Liver (tissue), 9 donors: ENCODE data around the gene BLTP3A. TPM values are rescaled to one million over a fixed set of nuclear protein-coding genes. Genes with fewer than 3 reads are reported as not detected.

ENCODE experiments used
- DNase-seq: peaks from one replicate; pipeline ENCODE4 v3.0.0-alpha.2; 2017; ENCODE audit warnings: low spot score
- H3K27ac ChIP-seq, 2 donors: one replicate each; pipeline ENCODE4 v1.7.0; 2013; ENCODE audit warnings: inconsistent platforms in 2 of 2, low read length in 2 of 2, control low read depth in 1 of 2, low read depth in 1 of 2, mild to moderate bottlenecking in 1 of 2
- H3K27me3 ChIP-seq, 4 donors: one replicate each; pipeline versions ENCODE4 v1.6.1 to v1.7.0; 2013; ENCODE audit warnings: low read length in 3 of 4, inconsistent platforms in 1 of 4, mild to moderate bottlenecking in 1 of 4, moderate library complexity in 1 of 4; ENCODE audit not compliant: control insufficient read depth in 4 of 4, insufficient read depth in 4 of 4
- H3K36me3 ChIP-seq, 4 donors: one replicate each; pipeline versions ENCODE4 v1.6.1 to v1.7.0; 2013; ENCODE audit warnings: low read length in 3 of 4, mild to moderate bottlenecking in 3 of 4, low read depth in 1 of 4, moderate library complexity in 1 of 4; ENCODE audit not compliant: control insufficient read depth in 4 of 4, insufficient read depth in 3 of 4
- H3K4me1 ChIP-seq, 4 donors: one replicate each; pipeline versions ENCODE4 v1.6.1 to v1.7.0; 2013; ENCODE audit warnings: low read length in 3 of 4, mild to moderate bottlenecking in 3 of 4, moderate library complexity in 1 of 4; ENCODE audit not compliant: control insufficient read depth in 4 of 4, insufficient read depth in 4 of 4
- H3K4me3 ChIP-seq, 3 donors: one replicate each; pipeline versions ENCODE4 v1.6.1 to v1.7.0; 2013; ENCODE audit warnings: low read length in 3 of 3, control low read depth in 1 of 3, low read depth in 1 of 3, mild to moderate bottlenecking in 1 of 3
- H3K9ac ChIP-seq, 2 donors: one replicate each; pipeline ENCODE4 v1.7.0; 2013; ENCODE audit warnings: low read length in 2 of 2, mild to moderate bottlenecking in 2 of 2, moderate library complexity in 2 of 2, control low read depth in 1 of 2, low read depth in 1 of 2
- H3K9me3 ChIP-seq, 4 donors: one replicate each; pipeline versions ENCODE4 v1.6.1 to v1.7.0; 2013; ENCODE audit warnings: low read length in 3 of 4; ENCODE audit not compliant: control insufficient read depth in 4 of 4
- ATF3 ChIP-seq: IDR thresholded peaks from 2 replicates; pipeline ENCODE4 v1.6.1; 2016; ENCODE audit warnings: antibody characterized with exemption
- EGR1 ChIP-seq, 2 donors: IDR thresholded peaks; 2 replicates each; pipeline ENCODE4 v1.6.1; 2016 to 2018; ENCODE audit warnings: antibody characterized with exemption in 2 of 2, low read depth in 2 of 2
- FOXA1 ChIP-seq: IDR thresholded peaks from 2 replicates; pipeline ENCODE4 v1.6.1; 2016; ENCODE audit warnings: antibody characterized with exemption
- FOXA2 ChIP-seq: IDR thresholded peaks from 2 replicates; pipeline ENCODE4 v1.6.1; 2016; ENCODE audit warnings: antibody characterized with exemption
- GABPA ChIP-seq, 2 donors: IDR thresholded peaks in 1 of 2; conservative IDR thresholded peaks in 1 of 2; 2 replicates each; pipeline ENCODE4 v1.6.1; 2016; ENCODE audit warnings: antibody characterized with exemption in 2 of 2, mild to moderate bottlenecking in 1 of 2, moderate library complexity in 1 of 2
- HNF4A ChIP-seq, 2 donors: conservative IDR thresholded peaks; 2 replicates each; pipeline ENCODE4 v1.6.1; 2016; ENCODE audit warnings: antibody characterized with exemption in 2 of 2, mild to moderate bottlenecking in 2 of 2
- HNF4G ChIP-seq: IDR thresholded peaks from 2 replicates; pipeline ENCODE4 v1.6.1; 2016; ENCODE audit warnings: antibody characterized with exemption
- JUND ChIP-seq, 2 donors: IDR thresholded peaks; 2 replicates each; pipeline ENCODE4 v1.6.1; 2016; ENCODE audit warnings: antibody characterized with exemption in 2 of 2
- MAX ChIP-seq: IDR thresholded peaks from 2 replicates; pipeline ENCODE4 v1.6.1; 2016; ENCODE audit warnings: antibody characterized with exemption
- NR2F2 ChIP-seq: IDR thresholded peaks from 2 replicates; pipeline ENCODE4 v1.6.1; 2016; ENCODE audit warnings: antibody characterized with exemption
- RAD21 ChIP-seq, 2 donors: IDR thresholded peaks; 2 replicates each; pipeline ENCODE4 v1.6.1; 2016; ENCODE audit warnings: antibody characterized with exemption in 2 of 2, mild to moderate bottlenecking in 2 of 2
- RXRA ChIP-seq, 2 donors: IDR thresholded peaks; 2 replicates each; pipeline ENCODE4 v1.6.1; 2017 to 2018; ENCODE audit warnings: antibody characterized with exemption in 2 of 2, mild to moderate bottlenecking in 1 of 2
- SP1 ChIP-seq: IDR thresholded peaks from 2 replicates; pipeline ENCODE4 v1.6.1; 2018; ENCODE audit warnings: antibody characterized with exemption, mild to moderate bottlenecking
- TAF1 ChIP-seq: conservative IDR thresholded peaks from 2 replicates; pipeline ENCODE4 v1.6.1; 2016; ENCODE audit warnings: antibody characterized with exemption, mild to moderate bottlenecking
- YY1 ChIP-seq: IDR thresholded peaks from 2 replicates; pipeline ENCODE4 v1.6.1; 2016; ENCODE audit warnings: antibody characterized with exemption, mild to moderate bottlenecking
- WGBS: extraction: QIAGEN DNeasy Blood & Tissue Kit; methylation state at CpG from one replicate; pipeline ENCODE4 v1.1.7; 2013; 5-methylcytosine and 5-hydroxymethylcytosine counted together
- polyA plus RNA-seq, 2 donors: library from polyadenylated mRNA; stranded (reverse) in 1 of 2; unstranded in 1 of 2; fragments of 200-250 nt in 1 of 2; fragments of >200 nt in 1 of 2; fragmentation: Nextera tagmentation in 1 of 2; extraction: Ambion mirVana in 1 of 2; gene quantifications; one replicate each; pipeline versions ENCODE4 v1.2.1 to v1.2.3, GENCODE V29; 2013 to 2015
- total RNA-seq, 2 donors: library from RNA; depleted of rRNA; stranded (reverse); fragments of >200 nt; gene quantifications; one replicate each; pipeline ENCODE4 v1.2.3, GENCODE V29; 2014
- TF ChIP-seq, protein P1 (sequence below): IDR thresholded peaks from 2 replicates; pipeline ENCODE4 v1.6.1; 2016; ENCODE audit warnings: antibody characterized with exemption, mild to moderate bottlenecking
- TF ChIP-seq, protein P2 (sequence below): IDR thresholded peaks from 2 replicates; pipeline ENCODE4 v1.6.1; 2016; ENCODE audit warnings: antibody characterized with exemption
- TF ChIP-seq, protein P3 (sequence below): fragments of 150-350 bp; IDR thresholded peaks from 2 replicates; pipeline ENCODE4 v1.5.1; 2017; ENCODE audit warnings: improper control_type of control experiment, low read depth, low read length; ENCODE audit not compliant: missing input control
- donor health status: healthy.
- donor health status: healthy.
- donor health status: healthy.
- donor health status: healthy.
- donor health status: healthy.

The BLTP3A gene
- total and polyA plus RNA-seq, 4 donors = 2.5 to 14.6 (median 7.0) TPM

GRCh38 chr6:34768148-34768547 lies 23.7 kb upstream of the BLTP3A start:
- no peak overlapping the region for H3K9ac ChIP-seq
- no peaks in the 10 kb centered on the region for H3K4me1 ChIP-seq
- no peaks in the 10 kb centered on the region for H3K9me3 ChIP-seq
- TF ChIP-seq RAD21 (IDR thresholded peaks at IDR 0.05) (no peak), TAF1 (no peak), NR2F2 (no peak), ATF3 (no peak), FOXA1 (no peak), RXRA (IDR thresholded peaks at IDR 0.05) (no peak), SP1 (no peak), MAX (no peak), HNF4G (no peak)
- TF ChIP-seq, protein P1, sequence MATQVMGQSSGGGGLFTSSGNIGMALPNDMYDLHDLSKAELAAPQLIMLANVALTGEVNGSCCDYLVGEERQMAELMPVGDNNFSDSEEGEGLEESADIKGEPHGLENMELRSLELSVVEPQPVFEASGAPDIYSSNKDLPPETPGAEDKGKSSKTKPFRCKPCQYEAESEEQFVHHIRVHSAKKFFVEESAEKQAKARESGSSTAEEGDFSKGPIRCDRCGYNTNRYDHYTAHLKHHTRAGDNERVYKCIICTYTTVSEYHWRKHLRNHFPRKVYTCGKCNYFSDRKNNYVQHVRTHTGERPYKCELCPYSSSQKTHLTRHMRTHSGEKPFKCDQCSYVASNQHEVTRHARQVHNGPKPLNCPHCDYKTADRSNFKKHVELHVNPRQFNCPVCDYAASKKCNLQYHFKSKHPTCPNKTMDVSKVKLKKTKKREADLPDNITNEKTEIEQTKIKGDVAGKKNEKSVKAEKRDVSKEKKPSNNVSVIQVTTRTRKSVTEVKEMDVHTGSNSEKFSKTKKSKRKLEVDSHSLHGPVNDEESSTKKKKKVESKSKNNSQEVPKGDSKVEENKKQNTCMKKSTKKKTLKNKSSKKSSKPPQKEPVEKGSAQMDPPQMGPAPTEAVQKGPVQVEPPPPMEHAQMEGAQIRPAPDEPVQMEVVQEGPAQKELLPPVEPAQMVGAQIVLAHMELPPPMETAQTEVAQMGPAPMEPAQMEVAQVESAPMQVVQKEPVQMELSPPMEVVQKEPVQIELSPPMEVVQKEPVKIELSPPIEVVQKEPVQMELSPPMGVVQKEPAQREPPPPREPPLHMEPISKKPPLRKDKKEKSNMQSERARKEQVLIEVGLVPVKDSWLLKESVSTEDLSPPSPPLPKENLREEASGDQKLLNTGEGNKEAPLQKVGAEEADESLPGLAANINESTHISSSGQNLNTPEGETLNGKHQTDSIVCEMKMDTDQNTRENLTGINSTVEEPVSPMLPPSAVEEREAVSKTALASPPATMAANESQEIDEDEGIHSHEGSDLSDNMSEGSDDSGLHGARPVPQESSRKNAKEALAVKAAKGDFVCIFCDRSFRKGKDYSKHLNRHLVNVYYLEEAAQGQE = no peak
- TF ChIP-seq, protein P2, sequence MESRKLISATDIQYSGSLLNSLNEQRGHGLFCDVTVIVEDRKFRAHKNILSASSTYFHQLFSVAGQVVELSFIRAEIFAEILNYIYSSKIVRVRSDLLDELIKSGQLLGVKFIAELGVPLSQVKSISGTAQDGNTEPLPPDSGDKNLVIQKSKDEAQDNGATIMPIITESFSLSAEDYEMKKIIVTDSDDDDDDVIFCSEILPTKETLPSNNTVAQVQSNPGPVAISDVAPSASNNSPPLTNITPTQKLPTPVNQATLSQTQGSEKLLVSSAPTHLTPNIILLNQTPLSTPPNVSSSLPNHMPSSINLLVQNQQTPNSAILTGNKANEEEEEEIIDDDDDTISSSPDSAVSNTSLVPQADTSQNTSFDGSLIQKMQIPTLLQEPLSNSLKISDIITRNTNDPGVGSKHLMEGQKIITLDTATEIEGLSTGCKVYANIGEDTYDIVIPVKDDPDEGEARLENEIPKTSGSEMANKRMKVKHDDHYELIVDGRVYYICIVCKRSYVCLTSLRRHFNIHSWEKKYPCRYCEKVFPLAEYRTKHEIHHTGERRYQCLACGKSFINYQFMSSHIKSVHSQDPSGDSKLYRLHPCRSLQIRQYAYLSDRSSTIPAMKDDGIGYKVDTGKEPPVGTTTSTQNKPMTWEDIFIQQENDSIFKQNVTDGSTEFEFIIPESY = no peak
- TF ChIP-seq, protein P3, sequence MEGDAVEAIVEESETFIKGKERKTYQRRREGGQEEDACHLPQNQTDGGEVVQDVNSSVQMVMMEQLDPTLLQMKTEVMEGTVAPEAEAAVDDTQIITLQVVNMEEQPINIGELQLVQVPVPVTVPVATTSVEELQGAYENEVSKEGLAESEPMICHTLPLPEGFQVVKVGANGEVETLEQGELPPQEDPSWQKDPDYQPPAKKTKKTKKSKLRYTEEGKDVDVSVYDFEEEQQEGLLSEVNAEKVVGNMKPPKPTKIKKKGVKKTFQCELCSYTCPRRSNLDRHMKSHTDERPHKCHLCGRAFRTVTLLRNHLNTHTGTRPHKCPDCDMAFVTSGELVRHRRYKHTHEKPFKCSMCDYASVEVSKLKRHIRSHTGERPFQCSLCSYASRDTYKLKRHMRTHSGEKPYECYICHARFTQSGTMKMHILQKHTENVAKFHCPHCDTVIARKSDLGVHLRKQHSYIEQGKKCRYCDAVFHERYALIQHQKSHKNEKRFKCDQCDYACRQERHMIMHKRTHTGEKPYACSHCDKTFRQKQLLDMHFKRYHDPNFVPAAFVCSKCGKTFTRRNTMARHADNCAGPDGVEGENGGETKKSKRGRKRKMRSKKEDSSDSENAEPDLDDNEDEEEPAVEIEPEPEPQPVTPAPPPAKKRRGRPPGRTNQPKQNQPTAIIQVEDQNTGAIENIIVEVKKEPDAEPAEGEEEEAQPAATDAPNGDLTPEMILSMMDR = no peak
- 98% methylated on average over 1 of the region's 1 CpG for WGBS
- no peaks in the 10 kb centered on the region for H3K27me3 ChIP-seq
- H3K36me3 ChIP-seq = peaks cover 20 to 61% (median 42%) of the 10 kb centered on the region in 4 donors
- DNase-seq = no peak
- no peak overlapping the region for H3K4me3 ChIP-seq
- H3K27ac ChIP-seq = no peak overlapping the region

DNA sequence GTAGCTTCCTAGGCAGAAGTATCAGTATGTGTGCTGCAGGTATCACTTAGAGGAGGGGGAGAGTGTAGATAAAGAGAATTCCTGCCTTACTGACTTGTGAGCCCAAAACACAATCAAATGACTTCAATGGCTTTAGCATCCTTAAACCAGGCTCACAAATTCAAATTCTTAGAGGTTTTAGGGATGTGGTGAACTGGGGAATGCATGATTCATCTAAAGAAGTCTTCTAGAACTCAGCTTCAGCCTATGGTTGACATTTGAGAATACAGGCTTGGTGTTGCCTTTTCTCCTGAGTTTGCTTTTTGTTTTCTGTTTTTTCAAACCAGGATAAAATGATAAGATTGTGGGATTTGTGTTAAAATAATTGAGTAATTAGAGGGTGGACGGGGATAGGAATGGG lies 20.2 kb upstream of the BLTP3A start:
- no peak for DNase-seq
- no peaks in the 10 kb centered on the region for H3K27me3 ChIP-seq
- WGBS = 96% methylated on average over 1 of the region's 1 CpG
- H3K27ac ChIP-seq = no peak overlapping the region
- H3K4me3 ChIP-seq = no peak overlapping the region
- H3K9ac ChIP-seq = no peak overlapping the region
- no peaks in the 10 kb centered on the region for H3K4me1 ChIP-seq
- H3K36me3 ChIP-seq = peaks cover 10 to 52% (median 39%) of the 10 kb centered on the region in 4 donors
- H3K9me3 ChIP-seq = no peaks in the 10 kb centered on the region
- TF ChIP-seq HNF4A (conservative IDR thresholded peaks at IDR 0.05) (no peak), ATF3 (no peak), EGR1 (IDR thresholded peaks at IDR 0.05; ENCODE audit: low read depth in 2 of 2) (no peak), NR2F2 (no peak), YY1 (no peak), GABPA (IDR thresholded peaks at IDR 0.05 in 1 of 2, conservative IDR thresholded peaks at IDR 0.05 in 1 of 2) (no peak), RXRA (IDR thresholded peaks at IDR 0.05) (no peak), MAX (no peak), TAF1 (no peak), FOXA2 (no peak), JUND (IDR thresholded peaks at IDR 0.05) (no peak), SP1 (no peak), HNF4G (no peak)
- TF ChIP-seq, protein P2 = no peak
- TF ChIP-seq, protein P1 = no peak
